DMS153 (cell line): Measurements from ENCODE around the gene CACTIN.
"Not testable (repeated sequence)": the region's sequence is repeated elsewhere in the genome, so short reads cannot be mapped to it uniquely, and the experiment has no call there.

Experiments used
- DNase-seq: peaks from one replicate; lab custom pipeline; 2025; lab: John Stamatoyannopoulos, UW

Gene CACTIN

DNA sequence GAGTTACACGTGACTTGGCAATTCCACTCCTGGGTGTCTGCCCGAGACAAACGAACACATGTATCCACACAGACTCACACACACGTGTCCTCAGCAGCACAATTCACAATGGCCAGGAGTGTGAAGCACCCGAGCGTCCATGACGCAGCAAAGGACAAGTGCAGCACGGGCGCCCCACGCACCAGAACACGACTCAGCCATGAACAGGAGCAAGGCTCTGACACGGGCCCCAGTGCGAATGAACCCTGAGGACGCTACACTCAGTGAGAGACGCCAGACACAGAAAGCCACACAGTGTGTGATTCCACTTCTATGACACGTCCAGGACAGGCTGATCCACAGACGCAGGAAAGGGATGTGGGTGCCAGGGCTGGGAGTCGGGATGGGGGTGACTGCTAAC, 37.2 kb upstream of the CACTIN start:
- DNase-seq: no peak

DNA sequence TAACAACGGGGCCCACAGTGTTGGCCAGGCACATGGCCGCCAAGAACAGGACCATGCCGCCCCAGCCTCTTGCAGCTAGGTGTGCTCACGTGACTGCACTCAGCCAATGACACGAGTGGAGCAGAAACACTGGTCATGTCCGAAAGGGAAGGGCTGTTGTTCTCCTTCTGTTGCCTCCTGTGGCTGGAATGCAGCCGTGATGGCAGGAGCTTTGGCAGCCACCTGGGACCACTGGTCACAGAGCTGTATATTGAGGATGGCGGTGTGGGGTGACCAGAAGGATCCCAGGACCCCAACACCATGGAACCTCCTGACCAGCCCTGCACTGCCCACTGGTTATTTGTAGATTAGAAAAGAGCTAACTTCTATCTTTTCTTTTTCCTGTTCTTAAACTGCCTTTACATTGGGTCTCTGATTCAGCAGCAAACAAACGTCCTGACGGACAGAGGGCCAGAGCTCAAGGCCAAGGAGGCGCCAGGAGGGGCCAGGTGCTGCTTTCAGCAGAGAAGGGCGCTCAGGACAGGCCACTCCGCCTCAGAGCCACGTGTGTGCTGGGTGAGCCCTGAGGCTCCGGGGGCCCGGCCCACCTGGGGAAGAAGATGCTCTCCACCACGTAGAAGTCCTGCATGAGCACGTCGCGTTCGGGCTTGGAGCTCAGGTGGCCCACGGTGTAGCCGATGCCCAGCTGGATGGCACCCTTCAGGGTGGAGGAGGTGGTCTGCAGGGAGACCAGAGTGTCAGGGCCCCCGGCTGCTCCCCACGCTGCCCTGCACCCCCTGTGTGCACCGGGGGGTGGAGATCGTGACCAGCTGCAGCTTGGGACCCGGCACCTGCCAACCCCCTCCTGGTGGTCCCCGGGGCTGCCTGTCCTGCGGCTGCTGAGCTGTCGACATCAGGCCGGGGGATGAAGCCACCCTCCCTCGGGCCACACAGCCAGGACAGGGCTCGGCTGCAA, 35.0 kb upstream of the CACTIN start:
- DNase-seq: no peak

- DNase-seq: no peak
Measured at GRCh38 chr19:3660493-3661219, 34.1 kb upstream of the CACTIN start.

GRCh38 chr19:3659746-3660112, 33.1 kb upstream of the CACTIN start:
- no peak for DNase-seq

- no peak for DNase-seq
Measured at GRCh38 chr19:3658870-3659745, 32.5 kb upstream of the CACTIN start.

DNA sequence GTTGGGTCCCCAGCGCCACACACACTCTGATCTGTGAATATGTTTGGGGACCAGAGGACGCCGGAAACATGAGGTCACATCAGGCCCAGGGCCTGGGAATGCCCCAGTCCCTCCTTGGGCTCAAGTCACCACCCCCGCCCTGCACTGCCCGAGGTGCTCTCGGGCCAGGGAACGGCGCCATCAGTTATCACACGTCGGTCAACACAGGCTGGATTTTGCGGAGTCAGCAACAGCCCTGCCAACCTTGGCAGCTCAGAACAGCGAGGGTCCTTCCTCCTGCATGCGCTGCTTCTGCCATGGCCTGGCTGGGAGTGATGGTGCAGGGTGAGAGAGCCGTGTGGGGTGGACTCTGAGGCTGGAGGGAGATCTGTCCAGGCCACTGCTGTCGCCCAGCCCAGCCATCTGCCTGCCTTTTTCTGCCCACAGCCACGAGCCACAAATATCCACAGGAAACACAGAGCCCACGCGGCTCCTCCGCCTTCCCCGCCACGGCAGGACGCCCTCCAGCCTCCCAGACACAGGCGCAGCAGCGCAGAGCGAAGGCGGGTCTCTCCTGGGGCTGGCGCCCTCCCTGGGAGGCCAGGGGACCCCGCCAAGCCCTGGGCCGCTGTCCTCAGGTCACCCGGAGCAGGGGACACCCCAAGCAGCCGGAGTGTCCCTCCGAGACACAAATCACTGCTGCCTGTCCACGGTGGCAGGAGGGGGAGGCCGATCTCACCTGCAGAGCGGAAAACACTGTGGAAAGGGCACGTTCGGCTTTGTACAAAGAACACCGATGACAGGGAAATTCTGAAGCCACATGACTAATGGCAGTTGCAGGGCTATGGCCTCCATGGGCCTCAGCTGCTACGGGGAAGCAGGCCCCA, 31.6 kb upstream of the CACTIN start:
- no peak for DNase-seq

- no peak for DNase-seq
Measured at GRCh38 chr19:3657395-3657769, 30.8 kb upstream of the CACTIN start.

- no peak for DNase-seq
Measured at GRCh38 chr19:3656747-3657394, 30.3 kb upstream of the CACTIN start.

- DNase-seq: no peak
Measured at GRCh38 chr19:3656073-3656746, 29.6 kb upstream of the CACTIN start.

DNA sequence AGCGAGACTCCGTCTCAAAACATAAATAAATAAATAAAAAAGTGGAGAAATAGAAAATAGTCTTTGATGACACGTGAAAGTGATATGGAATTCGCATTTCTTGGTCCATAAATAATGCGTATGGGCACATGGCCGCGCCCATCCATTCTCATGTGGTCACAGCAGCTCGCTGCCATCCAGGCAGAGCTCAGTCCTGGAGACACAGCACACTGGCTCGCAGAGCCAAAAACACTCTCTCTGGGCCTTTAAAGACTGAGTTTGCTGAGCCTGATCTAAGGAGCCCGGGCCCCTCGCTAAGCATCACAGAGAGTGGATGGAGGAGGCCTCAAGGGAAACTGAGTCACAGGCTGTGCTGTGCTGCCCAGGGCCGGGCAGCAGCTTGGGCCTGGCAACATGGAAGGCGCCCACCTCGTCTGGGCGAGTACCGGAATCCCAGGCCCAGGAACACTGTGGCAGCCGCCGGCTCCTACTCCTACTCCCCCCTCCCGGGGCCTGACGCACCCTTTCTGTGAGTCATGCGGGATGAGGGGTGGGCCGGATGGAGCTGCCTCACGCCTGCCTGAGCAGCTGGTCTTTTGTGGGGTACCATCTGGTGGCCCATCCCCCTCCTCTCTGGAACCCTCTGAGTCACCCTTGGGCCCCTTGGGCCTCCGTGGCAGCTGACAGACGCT, 28.9 kb upstream of the CACTIN start:
- DNase-seq: no peak

GRCh38 chr19:3653865-3654513, 27.4 kb upstream of the CACTIN start:
- no peak for DNase-seq

DNA sequence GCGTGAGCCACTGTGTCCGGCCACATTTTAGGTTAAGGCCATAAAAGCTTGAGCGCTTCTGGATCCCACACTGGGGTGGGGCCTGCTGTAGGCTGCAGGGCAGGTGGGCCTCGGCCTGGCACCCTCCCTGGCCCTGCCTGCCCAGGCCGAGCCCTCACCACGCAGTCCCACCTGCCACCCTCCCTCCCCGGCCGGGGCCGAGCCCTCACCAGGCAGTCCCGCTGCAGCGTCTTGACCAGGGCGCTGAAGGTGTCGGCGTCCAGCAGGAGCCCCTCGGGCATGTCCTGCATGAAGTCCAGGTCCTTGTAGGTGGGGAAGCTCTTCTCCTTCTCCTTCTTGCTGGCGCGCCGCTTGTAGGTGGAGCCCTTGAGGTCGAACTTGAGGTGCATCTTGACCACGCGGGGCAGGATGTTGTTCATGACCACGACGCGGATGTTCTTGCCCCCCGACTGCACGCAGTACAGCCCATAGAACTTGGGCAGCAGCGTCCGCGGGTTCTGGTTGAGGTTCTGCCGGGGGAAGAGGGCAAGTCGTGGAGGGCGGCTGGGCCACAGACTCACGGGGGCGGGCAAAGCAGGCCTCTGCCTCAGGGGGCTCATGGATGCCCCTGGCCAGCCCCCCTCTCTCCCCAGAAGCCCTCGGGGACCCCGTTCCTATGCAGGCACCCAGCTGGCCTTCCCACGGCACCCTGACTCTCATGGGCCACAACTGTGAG, 26.6 kb upstream of the CACTIN start:
- no peak for DNase-seq

- DNase-seq: no peak
Measured at GRCh38 chr19:3652422-3652821, 25.8 kb upstream of the CACTIN start.

- no peak for DNase-seq
Measured at GRCh38 chr19:3651684-3652083, 25.1 kb upstream of the CACTIN start.

GRCh38 chr19:3649888-3650287, 23.3 kb upstream of the CACTIN start:
- DNase-seq: no peak

DNA sequence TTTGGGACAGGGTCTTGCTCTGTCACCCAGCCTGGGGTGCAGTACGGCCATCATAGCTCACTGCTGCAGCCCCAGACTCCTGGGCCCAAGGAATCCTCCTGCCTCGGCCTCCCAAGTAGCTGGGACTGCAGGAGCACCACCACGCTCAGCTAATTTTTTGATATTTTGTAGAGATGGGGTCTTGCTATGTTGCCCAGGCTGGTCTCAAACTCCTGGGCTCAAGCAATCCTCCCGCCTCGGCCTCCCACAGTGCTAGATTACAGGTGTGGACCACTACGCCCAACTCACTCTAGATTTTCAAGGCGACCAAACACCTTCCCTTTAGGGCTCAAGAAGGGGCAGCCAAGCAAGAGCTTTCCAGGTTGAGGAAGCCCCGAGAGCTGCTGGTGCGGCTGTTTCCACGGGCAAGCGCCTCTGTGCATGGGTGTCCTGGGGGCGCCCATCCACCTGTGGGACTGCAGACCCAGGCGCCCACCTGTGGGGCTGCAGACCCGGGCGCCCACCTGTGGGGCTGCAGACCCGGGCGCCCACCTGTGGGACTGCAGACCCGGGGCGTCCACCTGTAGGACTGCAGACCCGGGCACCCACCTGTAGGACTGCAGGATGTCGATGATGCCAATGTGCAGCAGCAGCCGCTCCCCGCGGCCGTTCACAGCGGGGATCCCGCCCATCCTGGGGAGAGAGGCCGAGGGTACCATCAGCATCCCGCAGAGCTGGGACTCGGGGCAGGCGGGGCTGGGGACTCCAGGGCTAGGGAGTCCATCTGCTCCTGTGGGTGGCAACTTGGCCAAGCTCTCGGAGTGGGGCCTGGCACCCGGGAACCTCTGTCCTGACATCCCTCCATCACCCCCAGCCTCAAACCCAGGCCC, 21.7 kb upstream of the CACTIN start:
- no peak for DNase-seq

DNA sequence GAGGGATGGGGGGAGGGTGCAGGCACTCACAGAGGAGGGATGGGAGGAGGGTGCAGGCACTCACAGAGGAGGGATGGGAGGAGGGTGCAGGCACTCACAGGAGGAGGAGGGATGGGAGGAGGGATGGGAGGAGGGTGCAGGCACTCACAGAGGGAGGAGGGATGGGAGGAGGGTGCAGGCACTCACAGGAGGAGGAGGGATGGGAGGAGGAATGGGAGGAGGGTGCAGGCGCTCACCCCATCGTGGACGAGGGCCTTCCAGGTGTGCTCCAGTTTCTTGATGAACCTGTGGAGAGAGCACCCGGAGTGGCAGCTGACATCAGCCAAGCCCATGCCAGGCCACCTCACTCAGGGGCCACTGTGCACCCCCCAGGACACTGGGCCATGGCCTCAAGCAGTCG, 20.5 kb upstream of the CACTIN start:
- not testable (repeated sequence) for DNase-seq
